Nephron (organoid): ENCODE measurements around the gene SLC28A1.

Experiments used
- H3K27ac Mint-ChIP-seq, 3 experiments: 2 replicates each; pipeline ENCODE4 v1.8.0; 2020; ENCODE audit warnings: mixed read lengths in 3 of 3, mild to moderate bottlenecking in 2 of 3, moderate library complexity in 1 of 3
- H3K27me3 Mint-ChIP-seq: 2 replicates; pipeline ENCODE4 v1.8.0; 2021; ENCODE audit warnings: low read depth, mild to moderate bottlenecking, moderate library complexity, mixed read lengths
- H3K36me3 Mint-ChIP-seq: 2 replicates; pipeline ENCODE4 v1.8.0; 2020; ENCODE audit warnings: low read depth, mixed read lengths
- H3K4me1 Mint-ChIP-seq: 2 replicates; pipeline ENCODE4 v1.8.0; 2020; ENCODE audit warnings: mixed read lengths
- H3K4me3 Mint-ChIP-seq, 3 experiments: 2 replicates each; pipeline ENCODE4 v1.8.0; 2020; ENCODE audit warnings: mild to moderate bottlenecking in 3 of 3, mixed read lengths in 3 of 3, moderate library complexity in 2 of 3
- H3K9me3 Mint-ChIP-seq: 2 replicates; pipeline ENCODE4 v1.8.0; 2020; ENCODE audit warnings: mixed read lengths
- TF ChIP-seq, protein P1 (sequence below), 3 experiments: fragments of 200-600 bp; sonication (generic); IDR thresholded peaks; one replicate each; pipeline ENCODE4 v1.5.0; 2021; ENCODE audit warnings: antibody characterized with exemption in 3 of 3; ENCODE audit not compliant: unreplicated experiment in 3 of 3

The SLC28A1 gene

DNA sequence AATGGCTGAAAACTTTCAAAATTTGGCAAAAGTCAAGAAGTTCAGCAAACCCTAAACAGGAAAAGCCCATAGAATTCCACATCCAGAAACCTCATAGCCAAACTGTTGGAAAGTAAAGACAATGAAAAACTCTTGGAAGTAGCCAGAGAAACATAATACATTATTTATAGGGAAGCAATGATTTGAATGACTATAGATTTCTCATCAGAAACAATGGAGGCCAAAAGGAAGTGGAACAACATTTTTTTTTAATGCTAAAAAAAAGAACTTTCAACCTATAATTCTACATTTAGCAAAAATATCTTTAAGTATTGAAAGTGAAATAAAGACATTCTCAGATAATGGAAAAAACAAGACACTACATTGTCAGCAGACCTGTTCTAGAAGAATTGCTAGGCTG, 37.1 kb upstream of the SLC28A1 start:
- no peaks in the 10 kb centered on the region for H3K4me1 Mint-ChIP-seq

DNA sequence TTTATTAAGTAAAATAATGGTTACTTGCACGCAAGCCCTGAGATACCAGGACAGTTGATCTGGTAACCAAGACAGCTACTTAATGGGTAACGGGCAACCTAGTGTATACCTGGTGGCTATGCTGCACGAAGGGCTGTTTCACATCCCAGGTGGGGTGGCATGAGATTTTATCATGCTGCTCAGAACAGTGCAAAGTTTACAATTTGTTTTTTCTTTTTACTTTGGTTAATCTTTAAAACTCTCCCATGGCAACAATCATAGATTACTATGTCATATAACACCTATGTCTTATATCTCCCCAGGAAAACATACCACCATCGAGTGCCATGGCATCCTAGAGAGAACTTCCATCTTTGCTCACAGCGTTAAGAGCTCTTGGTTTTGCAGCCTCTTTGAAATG, 32.2 kb upstream of the SLC28A1 start:
- TF ChIP-seq, protein P1, sequence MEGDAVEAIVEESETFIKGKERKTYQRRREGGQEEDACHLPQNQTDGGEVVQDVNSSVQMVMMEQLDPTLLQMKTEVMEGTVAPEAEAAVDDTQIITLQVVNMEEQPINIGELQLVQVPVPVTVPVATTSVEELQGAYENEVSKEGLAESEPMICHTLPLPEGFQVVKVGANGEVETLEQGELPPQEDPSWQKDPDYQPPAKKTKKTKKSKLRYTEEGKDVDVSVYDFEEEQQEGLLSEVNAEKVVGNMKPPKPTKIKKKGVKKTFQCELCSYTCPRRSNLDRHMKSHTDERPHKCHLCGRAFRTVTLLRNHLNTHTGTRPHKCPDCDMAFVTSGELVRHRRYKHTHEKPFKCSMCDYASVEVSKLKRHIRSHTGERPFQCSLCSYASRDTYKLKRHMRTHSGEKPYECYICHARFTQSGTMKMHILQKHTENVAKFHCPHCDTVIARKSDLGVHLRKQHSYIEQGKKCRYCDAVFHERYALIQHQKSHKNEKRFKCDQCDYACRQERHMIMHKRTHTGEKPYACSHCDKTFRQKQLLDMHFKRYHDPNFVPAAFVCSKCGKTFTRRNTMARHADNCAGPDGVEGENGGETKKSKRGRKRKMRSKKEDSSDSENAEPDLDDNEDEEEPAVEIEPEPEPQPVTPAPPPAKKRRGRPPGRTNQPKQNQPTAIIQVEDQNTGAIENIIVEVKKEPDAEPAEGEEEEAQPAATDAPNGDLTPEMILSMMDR (IDR thresholded peaks at IDR 0.05; ENCODE audit: unreplicated experiment in 3 of 3), result no peak
- Mint-ChIP-seq H3K9me3 (peaks cover 7% of the 10 kb centered on the region), H3K36me3 (peaks cover 11% of the 10 kb centered on the region), H3K27ac (peak overlapping the region in 1 of 3 experiments; percentile 74), H3K4me1 (peaks cover 20% of the 10 kb centered on the region), H3K27me3 (peaks cover 5% of the 10 kb centered on the region), H3K4me3 (no peak overlapping the region)

More for the DNA sequence above, 37.1 kb upstream of the SLC28A1 start:
- Mint-ChIP-seq H3K4me3 (no peak overlapping the region), H3K27me3 (no peaks in the 10 kb centered on the region), H3K27ac (no peak overlapping the region), H3K9me3 (peaks cover 23% of the 10 kb centered on the region), H3K36me3 (peaks cover 26% of the 10 kb centered on the region)
- TF ChIP-seq, protein P1 (IDR thresholded peaks at IDR 0.05; ENCODE audit: unreplicated experiment in 3 of 3), result no peak

DNA sequence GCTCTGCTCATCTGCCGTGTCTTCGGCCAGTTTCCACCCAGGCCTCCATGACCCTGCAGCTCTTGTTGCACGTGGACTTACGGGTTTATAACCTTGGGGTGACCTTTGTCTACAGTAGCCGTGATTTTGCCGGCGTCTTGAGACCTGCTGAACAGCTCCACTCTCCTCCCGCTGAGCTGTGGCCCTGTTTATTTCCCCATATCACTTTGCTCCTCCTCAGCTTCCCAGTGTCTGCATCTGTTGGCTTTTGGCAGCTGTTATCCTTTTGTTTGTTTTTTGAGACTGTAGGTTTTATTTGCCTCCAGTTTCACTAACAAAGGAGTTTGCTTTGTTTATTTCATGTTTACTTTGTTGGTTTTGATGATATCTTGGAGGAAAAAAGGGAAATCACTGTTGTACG, 29.3 kb upstream of the SLC28A1 start:
- H3K9me3 Mint-ChIP-seq, result no peaks in the 10 kb centered on the region
- peaks cover 20% of the 10 kb centered on the region for H3K4me1 Mint-ChIP-seq
- peaks cover 5% of the 10 kb centered on the region for H3K27me3 Mint-ChIP-seq
- TF ChIP-seq, protein P1 (IDR thresholded peaks at IDR 0.05; ENCODE audit: unreplicated experiment in 3 of 3), result no peak
- H3K4me3 Mint-ChIP-seq, result no peak overlapping the region
- H3K36me3 Mint-ChIP-seq, result peaks cover 4% of the 10 kb centered on the region
- peak overlapping the region in 2 of 3 experiments; percentile 21 to 39 for H3K27ac Mint-ChIP-seq

DNA sequence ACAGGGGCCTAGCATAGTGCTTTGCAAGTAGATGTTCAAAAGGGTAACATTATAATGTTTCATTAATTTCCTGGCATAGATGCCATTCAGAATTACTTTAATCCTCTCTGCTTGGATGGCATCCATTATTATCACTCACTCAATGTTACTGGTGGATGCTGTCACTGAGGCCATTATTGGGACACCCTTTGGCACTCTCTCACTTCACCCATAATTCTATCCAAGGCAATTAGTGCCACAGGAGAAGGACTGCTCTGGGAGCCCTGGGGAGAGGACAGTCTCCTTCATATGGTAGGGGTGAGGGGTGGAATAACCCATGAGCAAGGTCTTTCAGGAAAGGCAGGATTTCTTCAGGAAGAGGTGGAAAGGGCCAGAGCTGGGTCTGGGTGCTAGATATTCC, 28.7 kb upstream of the SLC28A1 start:
- peaks cover 20% of the 10 kb centered on the region for H3K4me1 Mint-ChIP-seq
- H3K27me3 Mint-ChIP-seq, result peaks cover 5% of the 10 kb centered on the region
- no peak overlapping the region for H3K4me3 Mint-ChIP-seq
- H3K9me3 Mint-ChIP-seq, result no peaks in the 10 kb centered on the region
- peak overlapping the region in 1 of 3 experiments; percentile 21 for H3K27ac Mint-ChIP-seq
- H3K36me3 Mint-ChIP-seq, result peaks cover 4% of the 10 kb centered on the region
- TF ChIP-seq, protein P1 (IDR thresholded peaks at IDR 0.05; ENCODE audit: unreplicated experiment in 3 of 3), result no peak

DNA sequence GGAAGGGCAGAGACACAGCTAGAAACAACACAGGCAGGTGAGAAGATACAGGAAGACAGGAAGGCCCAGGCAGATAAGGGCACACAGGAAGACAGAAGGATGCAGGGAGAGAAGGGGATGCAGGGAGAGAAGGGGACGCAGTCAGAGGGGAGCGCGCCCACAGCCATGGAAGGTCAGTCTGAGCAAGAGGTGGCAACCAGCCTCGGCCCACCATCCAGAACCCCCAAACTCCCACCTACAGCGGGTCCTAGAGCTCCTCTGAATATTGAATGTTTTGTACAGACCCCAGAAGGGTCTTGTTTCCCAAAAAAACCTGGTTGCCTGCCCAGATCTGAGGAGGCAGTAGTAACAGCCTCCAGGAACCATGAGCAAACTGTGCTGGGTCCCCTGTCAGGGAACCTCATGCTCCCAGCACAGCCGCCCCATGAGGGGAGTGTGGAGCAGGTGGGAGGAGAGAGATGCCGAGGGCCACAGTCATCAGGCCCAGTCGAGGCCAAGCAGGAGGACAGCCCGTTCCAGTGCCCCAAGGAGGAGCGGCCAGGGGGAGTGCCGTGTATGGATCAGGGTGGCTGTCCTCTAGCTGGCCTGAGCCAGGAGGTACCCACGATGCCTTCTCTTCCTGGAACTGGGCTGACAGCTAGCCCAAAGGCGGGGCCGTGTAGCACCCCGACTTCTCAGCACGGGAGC, 27.6 kb upstream of the SLC28A1 start:
- peaks cover 29% of the 10 kb centered on the region for H3K4me1 Mint-ChIP-seq
- no peak overlapping the region for H3K4me3 Mint-ChIP-seq
- H3K27me3 Mint-ChIP-seq, result peaks cover 5% of the 10 kb centered on the region
- peaks cover 4% of the 10 kb centered on the region for H3K36me3 Mint-ChIP-seq
- H3K9me3 Mint-ChIP-seq, result no peaks in the 10 kb centered on the region
- TF ChIP-seq, protein P1 (IDR thresholded peaks at IDR 0.05; ENCODE audit: unreplicated experiment in 3 of 3), result no peak
- no peak overlapping the region for H3K27ac Mint-ChIP-seq

DNA sequence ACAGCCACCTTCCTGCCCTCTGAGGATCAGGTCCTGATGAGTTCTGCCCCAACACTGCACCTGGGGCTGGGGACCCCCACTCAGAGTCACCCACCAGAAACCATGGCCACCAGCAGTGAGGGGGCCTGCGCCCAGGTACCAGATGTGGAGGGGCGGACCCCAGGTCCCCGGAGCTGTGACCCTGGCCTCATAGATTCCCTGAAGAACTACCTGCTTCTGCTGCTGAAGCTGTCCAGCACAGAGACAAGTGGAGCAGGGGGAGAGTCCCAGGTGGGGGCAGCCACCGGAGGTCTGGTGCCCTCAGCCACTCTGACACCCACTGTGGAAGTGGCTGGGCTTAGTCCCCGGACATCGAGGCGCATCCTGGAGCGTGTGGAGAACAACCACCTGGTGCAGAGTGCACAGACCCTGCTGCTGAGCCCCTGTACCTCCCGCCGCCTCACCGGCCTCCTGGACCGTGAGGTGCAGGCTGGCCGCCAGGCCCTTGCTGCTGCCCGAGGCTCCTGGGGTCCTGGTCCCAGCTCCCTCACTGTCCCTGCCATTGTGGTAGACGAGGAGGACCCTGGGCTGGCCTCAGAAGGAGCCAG, 27.0 kb upstream of the SLC28A1 start:
- H3K9me3 Mint-ChIP-seq, result no peaks in the 10 kb centered on the region
- peaks cover 28% of the 10 kb centered on the region for H3K4me1 Mint-ChIP-seq
- peaks cover 4% of the 10 kb centered on the region for H3K36me3 Mint-ChIP-seq
- no peak overlapping the region for H3K4me3 Mint-ChIP-seq
- no peak overlapping the region for H3K27ac Mint-ChIP-seq
- TF ChIP-seq, protein P1 (IDR thresholded peaks at IDR 0.05; ENCODE audit: unreplicated experiment in 3 of 3), result no peak
- H3K27me3 Mint-ChIP-seq, result peaks cover 5% of the 10 kb centered on the region
